Activated T-cell treated with anti-CD3 and anti-CD28 coated beads, Interleukin-2, amount 50 U/mL, for 72 hours (primary cell): Measurements from ENCODE around the gene ANKRD55. TPM values are rescaled to one million over a fixed set of nuclear protein-coding genes. Genes with fewer than 3 reads are reported as not detected.

Source experiments
- ATAC-seq, 2 donors: fragments of 150-1000 bp; cut with Tn5 transposase; replicated peaks in 1 of 2; 2 replicates each; pipeline ENCODE4 v1.10.0; 2021; ENCODE audit warnings: moderate library complexity in 2 of 2, mild to moderate bottlenecking in 1 of 2
- DNase-seq, 2 donors: peaks; one replicate each; pipeline ENCODE4 v3.0.0; 2021 to 2022; ENCODE audit warnings: mixed read lengths in 1 of 2
- H3K27ac Mint-ChIP-seq: one replicate; pipeline ENCODE4 v1.8.0; 2022; ENCODE audit warnings: mild to moderate bottlenecking, moderate library complexity, mixed read lengths
- H3K27me3 Mint-ChIP-seq: one replicate; pipeline ENCODE4 v1.8.0; 2022; ENCODE audit warnings: low read depth, mixed read lengths
- H3K36me3 Mint-ChIP-seq, 2 donors: one replicate each; pipeline ENCODE4 v1.8.0; 2022; ENCODE audit warnings: mixed read lengths in 2 of 2, mild to moderate bottlenecking in 1 of 2; ENCODE audit not compliant: insufficient read depth in 2 of 2
- H3K4me1 Mint-ChIP-seq: one replicate; pipeline ENCODE4 v1.8.0; 2022; ENCODE audit warnings: low read depth, mixed read lengths
- H3K4me3 Mint-ChIP-seq, 2 donors: one replicate each; pipeline ENCODE4 v1.8.0; 2022; ENCODE audit warnings: mild to moderate bottlenecking in 2 of 2, mixed read lengths in 2 of 2, moderate library complexity in 2 of 2
- H3K9me3 Mint-ChIP-seq, 2 donors: one replicate each; pipeline ENCODE4 v1.8.0; 2022; ENCODE audit warnings: mixed read lengths in 2 of 2
- total RNA-seq, 2 donors: library from RNA; stranded (reverse); gene quantifications; one replicate each; pipeline ENCODE4 v1.2.3, GENCODE V29; 2022

Gene ANKRD55
- total RNA-seq, 2 donors from 2014 or later, result 0.74 to 3.4 TPM

GRCh38 chr5:56078278-56079156 is 154.6 kb downstream of the ANKRD55 start:
- ATAC-seq (no peak), DNase-seq (no peak)
- Mint-ChIP-seq H3K36me3 (peaks cover 2 to 4% of the 10 kb centered on the region in 2 donors), H3K4me1 (peaks cover 58% of the 10 kb centered on the region), H3K27ac (no peak overlapping the region), H3K27me3 (no peaks in the 10 kb centered on the region), H3K4me3 (no peak overlapping the region), H3K9me3 (peaks cover 0 to 3% of the 10 kb centered on the region in 2 donors)

- H3K36me3 Mint-ChIP-seq, result peaks cover 0 to 4% of the 10 kb centered on the region in 2 donors
- H3K4me1 Mint-ChIP-seq, result peaks cover 65% of the 10 kb centered on the region
- ATAC-seq (no peak), DNase-seq (no peak)
- H3K27me3 Mint-ChIP-seq, result no peaks in the 10 kb centered on the region
- no peak overlapping the region for H3K27ac Mint-ChIP-seq
- H3K4me3 Mint-ChIP-seq, result no peak overlapping the region
- peaks cover 0 to 3% of the 10 kb centered on the region in 2 donors for H3K9me3 Mint-ChIP-seq
Observed at GRCh38 chr5:56077796-56078233, 155.3 kb downstream of the ANKRD55 start.

DNA sequence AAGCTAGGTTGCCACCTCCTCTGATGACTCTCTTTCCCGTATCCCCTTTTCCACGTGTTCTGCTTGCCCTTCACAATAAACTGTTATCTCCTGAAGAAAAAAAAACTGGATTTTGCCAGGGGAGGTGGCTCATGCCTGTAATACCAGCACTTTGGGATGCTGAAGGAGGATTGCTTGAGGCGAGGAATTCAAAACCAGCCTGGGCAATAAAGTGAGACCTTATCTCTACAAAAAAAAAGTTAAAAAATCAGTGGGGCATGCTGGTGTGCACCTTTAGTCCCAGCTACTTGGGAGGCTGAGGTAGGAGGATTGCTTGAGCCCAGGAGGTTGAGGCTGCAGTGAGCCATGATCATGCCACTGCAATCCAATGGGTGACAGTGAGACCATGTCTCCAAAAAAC is 156.6 kb downstream of the ANKRD55 start:
- Mint-ChIP-seq H3K4me1 (peaks cover 58% of the 10 kb centered on the region), H3K27me3 (no peaks in the 10 kb centered on the region), H3K4me3 (no peak overlapping the region), H3K36me3 (peaks cover 0 to 4% of the 10 kb centered on the region in 2 donors), H3K27ac (no peak overlapping the region), H3K9me3 (no peaks in the 10 kb centered on the region)
- DNase-seq, result no peak
- ATAC-seq, result no peak

DNA sequence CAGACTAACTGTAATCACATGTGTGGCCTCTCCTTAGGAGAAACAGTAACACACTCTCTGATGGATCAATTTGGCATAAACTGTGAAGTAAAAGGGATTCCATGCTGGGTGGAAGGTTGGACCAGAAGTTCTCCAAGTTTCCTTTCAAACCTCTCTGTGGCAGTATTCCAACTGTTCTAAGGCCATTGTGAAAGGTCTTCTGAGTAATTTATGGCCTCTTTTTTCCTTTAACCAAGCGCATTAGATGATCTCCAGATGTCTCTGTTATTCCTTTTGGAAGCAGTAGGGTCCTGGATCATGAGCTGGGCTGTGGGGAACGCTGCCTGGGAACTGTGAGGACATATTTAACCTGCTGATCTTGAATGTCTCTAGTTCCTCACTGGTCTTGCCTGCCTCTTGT is 157.8 kb downstream of the ANKRD55 start:
- Mint-ChIP-seq H3K9me3 (no peaks in the 10 kb centered on the region), H3K4me3 (no peak overlapping the region), H3K4me1 (peaks cover 58% of the 10 kb centered on the region), H3K36me3 (peaks cover 0 to 4% of the 10 kb centered on the region in 2 donors), H3K27me3 (no peaks in the 10 kb centered on the region), H3K27ac (no peak overlapping the region)
- ATAC-seq, result no peak
- DNase-seq, result no peak

DNA sequence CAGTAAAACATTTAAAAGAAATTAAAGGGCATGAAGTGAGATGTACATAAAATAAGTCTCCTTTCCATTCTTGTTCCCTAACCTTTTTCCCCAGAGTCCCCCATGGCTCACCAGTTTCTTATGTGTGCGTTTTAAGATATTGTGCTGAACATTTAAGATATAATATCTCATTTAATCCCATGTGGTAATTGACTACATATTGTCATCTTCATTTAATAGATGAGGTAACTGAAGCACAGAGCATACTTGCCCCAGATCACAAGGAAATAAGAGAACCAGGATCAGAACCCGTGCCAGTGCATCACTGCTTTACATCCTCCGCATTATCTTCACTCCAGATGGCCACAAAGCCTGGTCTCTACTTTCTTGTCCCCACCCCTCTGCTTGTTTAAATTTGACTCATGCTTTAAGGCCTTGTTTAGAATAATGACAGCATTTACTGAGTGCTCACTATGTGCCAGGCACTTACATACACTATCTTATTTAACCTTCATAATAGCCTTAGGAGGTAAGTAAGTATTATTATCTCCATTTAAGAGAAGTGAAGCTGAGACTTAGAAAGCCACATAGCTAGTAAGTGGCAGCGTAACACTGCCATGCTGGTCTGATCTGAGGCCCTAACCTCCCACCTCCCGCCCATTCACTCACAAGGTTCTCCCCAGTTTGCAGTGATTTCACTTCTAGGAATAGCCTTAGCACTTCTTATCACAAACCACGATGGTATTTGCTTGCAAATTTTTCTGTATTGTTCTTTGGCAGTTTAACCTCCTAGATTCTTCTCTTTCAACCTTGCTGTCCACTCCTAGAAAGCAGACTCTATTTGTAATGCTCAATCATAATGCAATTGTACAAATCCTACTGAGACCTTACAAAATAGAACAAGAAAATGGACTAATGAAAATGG is 160.0 kb downstream of the ANKRD55 start:
- Mint-ChIP-seq H3K36me3 (peaks cover 0 to 4% of the 10 kb centered on the region in 2 donors), H3K27ac (no peak overlapping the region), H3K4me3 (no peak overlapping the region), H3K4me1 (peaks cover 64% of the 10 kb centered on the region), H3K27me3 (no peaks in the 10 kb centered on the region), H3K9me3 (no peaks in the 10 kb centered on the region)
- ATAC-seq, result peak in 1 of 2 donors; percentile 53
- DNase-seq, result no peak

DNA sequence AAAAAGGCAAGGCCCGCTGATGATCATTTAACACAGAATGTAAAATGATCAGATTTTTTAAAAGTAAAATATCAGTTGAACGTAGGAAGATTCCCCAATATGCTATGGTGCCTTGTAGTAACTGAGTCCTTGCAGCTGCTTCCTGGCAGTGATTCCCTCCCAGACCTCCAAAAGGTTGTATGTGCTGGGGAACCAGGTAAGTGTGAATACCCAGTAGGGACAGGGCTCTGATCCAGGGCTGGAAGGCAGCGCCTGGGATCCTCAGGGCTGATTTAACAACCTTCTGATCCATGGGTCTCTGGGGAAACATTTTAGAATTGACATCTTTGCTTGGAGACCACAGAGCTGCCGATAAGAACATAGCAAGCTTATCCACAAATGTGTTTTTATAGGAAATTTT is 161.7 kb downstream of the ANKRD55 start:
- Mint-ChIP-seq H3K27ac (no peak overlapping the region), H3K27me3 (no peaks in the 10 kb centered on the region), H3K9me3 (no peaks in the 10 kb centered on the region), H3K36me3 (peaks cover 0 to 4% of the 10 kb centered on the region in 2 donors), H3K4me1 (peaks cover 72% of the 10 kb centered on the region), H3K4me3 (peak overlapping the region; percentile 13 to 50)
- peak in 1 of 2 donors; percentile 13 for ATAC-seq
- no peak for DNase-seq

DNA sequence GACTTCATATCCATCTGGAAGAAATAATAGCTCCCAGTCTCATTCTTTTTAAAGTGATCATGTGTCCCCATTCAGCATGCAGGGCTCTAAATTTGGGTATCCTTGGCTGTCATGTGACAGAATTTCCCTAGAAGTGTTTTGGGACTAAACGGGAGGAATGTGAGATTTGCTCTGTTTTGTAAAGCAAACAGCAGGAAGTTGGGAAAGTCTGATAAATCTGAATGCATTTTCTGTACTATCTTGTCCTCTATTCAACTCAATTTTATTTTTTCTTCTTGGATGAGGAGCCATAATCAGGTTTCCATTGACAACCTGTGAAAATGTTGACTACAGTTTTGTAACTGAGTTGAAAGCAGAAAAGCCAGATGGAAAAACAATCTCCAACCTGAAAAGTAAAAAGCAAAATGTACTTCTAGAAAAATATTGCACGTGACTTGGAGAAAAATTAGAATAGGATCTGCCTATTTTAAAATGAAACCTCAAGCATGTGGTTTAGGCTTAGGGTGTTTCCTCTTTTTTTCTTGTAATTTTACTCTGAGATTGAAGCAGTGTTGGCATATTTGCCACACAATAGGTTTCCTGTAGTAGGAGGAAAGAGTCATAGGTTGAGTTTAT is 162.2 kb downstream of the ANKRD55 start:
- DNase-seq (no peak), ATAC-seq (peak; percentile 43 to 46)
- Mint-ChIP-seq H3K4me1 (peaks cover 75% of the 10 kb centered on the region), H3K4me3 (peak overlapping the region; percentile 13 to 50), H3K9me3 (no peaks in the 10 kb centered on the region), H3K27me3 (no peaks in the 10 kb centered on the region), H3K36me3 (peaks cover 0 to 4% of the 10 kb centered on the region in 2 donors), H3K27ac (no peak overlapping the region)

- Mint-ChIP-seq H3K27me3 (no peaks in the 10 kb centered on the region), H3K4me3 (no peak overlapping the region), H3K4me1 (peaks cover 84% of the 10 kb centered on the region), H3K9me3 (no peaks in the 10 kb centered on the region), H3K36me3 (peaks cover 0 to 4% of the 10 kb centered on the region in 2 donors), H3K27ac (no peak overlapping the region)
- DNase-seq, result no peak
- ATAC-seq, result no peak
Observed at GRCh38 chr5:56069652-56070226, 163.4 kb downstream of the ANKRD55 start.

DNA sequence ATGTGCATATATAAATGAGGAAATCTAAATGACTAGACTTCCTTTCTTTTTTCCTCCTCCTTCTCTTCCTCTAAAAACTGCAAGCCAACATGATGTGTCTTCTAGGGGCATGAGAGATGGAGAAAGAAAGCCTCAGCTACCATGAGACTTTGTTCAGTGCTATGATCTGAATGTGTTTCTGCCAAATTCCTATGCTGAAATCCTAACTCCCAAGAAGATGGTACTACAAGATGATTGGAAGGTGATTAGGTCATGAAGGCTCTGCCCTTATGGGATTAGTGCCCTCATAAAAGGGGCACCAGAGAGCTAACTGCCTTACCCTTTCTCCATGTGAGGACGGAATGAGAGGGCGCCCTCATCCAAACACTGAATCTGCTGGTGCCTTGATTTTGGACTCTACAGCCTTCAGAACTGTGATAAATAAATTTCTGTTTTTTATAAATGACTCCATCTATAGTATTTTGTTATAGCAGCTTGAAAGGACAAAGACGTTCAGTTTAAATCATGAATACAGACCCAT is 166.1 kb downstream of the ANKRD55 start:
- H3K4me3 Mint-ChIP-seq, result no peak overlapping the region
- H3K36me3 Mint-ChIP-seq, result no peaks in the 10 kb centered on the region
- no peaks in the 10 kb centered on the region for H3K9me3 Mint-ChIP-seq
- H3K4me1 Mint-ChIP-seq, result peaks cover 79% of the 10 kb centered on the region
- H3K27me3 Mint-ChIP-seq, result peaks cover 3% of the 10 kb centered on the region
- H3K27ac Mint-ChIP-seq, result no peak overlapping the region
- no peak for DNase-seq
- ATAC-seq, result no peak

DNA sequence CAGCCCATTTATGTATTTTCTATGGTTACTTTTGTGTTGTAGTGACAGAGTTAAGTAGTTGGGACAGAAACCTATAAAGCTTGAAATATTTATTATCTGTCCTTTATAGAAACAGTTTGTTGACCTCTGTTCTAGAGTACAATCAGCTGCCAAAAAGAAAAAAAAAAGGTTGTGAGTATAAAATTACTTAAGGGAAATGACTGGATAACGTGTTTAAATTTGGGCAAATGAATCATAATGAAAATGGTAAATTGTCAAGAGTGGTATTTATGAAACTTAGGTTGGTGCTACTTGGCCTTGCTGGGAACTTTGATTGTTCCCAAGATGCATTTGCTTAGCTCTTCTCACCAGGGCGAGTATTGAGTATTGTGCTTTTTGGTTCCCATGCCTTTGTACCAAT is 168.1 kb downstream of the ANKRD55 start:
- no peak for DNase-seq
- peak; percentile 35 to 46 for ATAC-seq
- no peak overlapping the region for H3K27ac Mint-ChIP-seq

GRCh38 chr5:56060276-56061110 is 172.6 kb downstream of the ANKRD55 start:
- peaks cover 0 to 2% of the 10 kb centered on the region in 2 donors for H3K36me3 Mint-ChIP-seq
- H3K4me1 Mint-ChIP-seq, result peaks cover 82% of the 10 kb centered on the region
- DNase-seq, result peak; percentile 51 to 74
- H3K9me3 Mint-ChIP-seq, result no peaks in the 10 kb centered on the region
- H3K27me3 Mint-ChIP-seq, result peaks cover 7% of the 10 kb centered on the region
- peak overlapping the region; percentile 27 to 47 for H3K4me3 Mint-ChIP-seq
- ATAC-seq, result peak; percentile 60 to 69
- no peak overlapping the region for H3K27ac Mint-ChIP-seq

More for the DNA sequence above, 168.1 kb downstream of the ANKRD55 start:
- Mint-ChIP-seq H3K4me1 (peaks cover 76% of the 10 kb centered on the region), H3K27me3 (peaks cover 7% of the 10 kb centered on the region), H3K4me3 (peak overlapping the region; percentile 10 to 18), H3K36me3 (no peaks in the 10 kb centered on the region), H3K9me3 (no peaks in the 10 kb centered on the region)
